Panc1 (cell line): Measurements from ENCODE around the gene RAD52.

ENCODE experiments used
- CTCF ChIP-seq: fragments of 450-650 bp; IDR thresholded peaks from 2 replicates; pipeline ENCODE4 v1.5.1; 2017; ENCODE audit warnings: mild to moderate bottlenecking
- POLR2AphosphoS5 ChIP-seq: IDR thresholded peaks from 2 replicates; pipeline ENCODE4 v1.6.1; 2012; ENCODE audit warnings: mild to moderate bottlenecking, low read depth, low read length, moderate library complexity
- SIN3A ChIP-seq: IDR thresholded peaks from 2 replicates; pipeline ENCODE4 v1.6.1; 2012; ENCODE audit warnings: low read depth, mild to moderate bottlenecking, low read length, moderate library complexity, borderline replicate concordance; ENCODE audit not compliant: insufficient read depth
- TCF7L2 ChIP-seq: IDR thresholded peaks from 2 replicates; pipeline ENCODE4 v1.6.1; 2011; ENCODE audit warnings: mild to moderate bottlenecking, low read depth, low read length, inconsistent platforms
- TF ChIP-seq, protein P1 (sequence below), 2 experiments: IDR thresholded peaks; 2 replicates each; pipeline ENCODE4 v1.6.1; 2011 to 2012; ENCODE audit warnings: low read depth in 2 of 2, control low read depth in 1 of 2, low read length in 1 of 2, mild to moderate bottlenecking in 1 of 2, moderate library complexity in 1 of 2; ENCODE audit not compliant: insufficient read depth in 1 of 2

DNA sequence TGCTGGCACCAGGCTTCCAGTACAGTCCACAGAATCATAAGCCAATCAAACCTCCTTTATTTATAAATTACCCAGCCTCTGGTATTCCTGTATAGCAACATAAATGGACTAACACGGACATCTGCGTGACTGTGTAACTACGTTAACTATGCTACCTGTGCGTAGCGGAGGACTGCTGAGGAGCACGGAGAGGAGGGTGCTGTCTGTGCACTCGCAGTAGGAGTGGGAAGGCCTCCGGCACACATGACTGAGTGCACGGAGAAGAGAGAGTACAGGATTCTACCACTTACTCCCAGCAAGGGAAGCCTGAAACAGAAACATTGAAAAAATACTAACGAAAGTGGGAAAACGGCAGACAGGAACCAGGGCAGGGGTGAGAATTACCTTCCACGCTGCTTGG lies 22.9 kb downstream of the RAD52 start:
- TF ChIP-seq CTCF (no peak), POLR2AphosphoS5 (no peak), SIN3A (no peak), TCF7L2 (no peak)
- TF ChIP-seq, protein P1, sequence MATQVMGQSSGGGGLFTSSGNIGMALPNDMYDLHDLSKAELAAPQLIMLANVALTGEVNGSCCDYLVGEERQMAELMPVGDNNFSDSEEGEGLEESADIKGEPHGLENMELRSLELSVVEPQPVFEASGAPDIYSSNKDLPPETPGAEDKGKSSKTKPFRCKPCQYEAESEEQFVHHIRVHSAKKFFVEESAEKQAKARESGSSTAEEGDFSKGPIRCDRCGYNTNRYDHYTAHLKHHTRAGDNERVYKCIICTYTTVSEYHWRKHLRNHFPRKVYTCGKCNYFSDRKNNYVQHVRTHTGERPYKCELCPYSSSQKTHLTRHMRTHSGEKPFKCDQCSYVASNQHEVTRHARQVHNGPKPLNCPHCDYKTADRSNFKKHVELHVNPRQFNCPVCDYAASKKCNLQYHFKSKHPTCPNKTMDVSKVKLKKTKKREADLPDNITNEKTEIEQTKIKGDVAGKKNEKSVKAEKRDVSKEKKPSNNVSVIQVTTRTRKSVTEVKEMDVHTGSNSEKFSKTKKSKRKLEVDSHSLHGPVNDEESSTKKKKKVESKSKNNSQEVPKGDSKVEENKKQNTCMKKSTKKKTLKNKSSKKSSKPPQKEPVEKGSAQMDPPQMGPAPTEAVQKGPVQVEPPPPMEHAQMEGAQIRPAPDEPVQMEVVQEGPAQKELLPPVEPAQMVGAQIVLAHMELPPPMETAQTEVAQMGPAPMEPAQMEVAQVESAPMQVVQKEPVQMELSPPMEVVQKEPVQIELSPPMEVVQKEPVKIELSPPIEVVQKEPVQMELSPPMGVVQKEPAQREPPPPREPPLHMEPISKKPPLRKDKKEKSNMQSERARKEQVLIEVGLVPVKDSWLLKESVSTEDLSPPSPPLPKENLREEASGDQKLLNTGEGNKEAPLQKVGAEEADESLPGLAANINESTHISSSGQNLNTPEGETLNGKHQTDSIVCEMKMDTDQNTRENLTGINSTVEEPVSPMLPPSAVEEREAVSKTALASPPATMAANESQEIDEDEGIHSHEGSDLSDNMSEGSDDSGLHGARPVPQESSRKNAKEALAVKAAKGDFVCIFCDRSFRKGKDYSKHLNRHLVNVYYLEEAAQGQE (IDR thresholded peaks at IDR 0.05; ENCODE audit: insufficient read depth in 1 of 2, low read depth in 2 of 2, low read length in 1 of 2) = no peak
